GM21447 (cell line): ENCODE data around the gene INO80.
A peak's percentile ranks its signal among the peaks of the same experiment; 100 is the strongest.
"Not testable (repeated sequence)": the region's sequence is repeated elsewhere in the genome, so short reads cannot be mapped to it uniquely, and the experiment has no call there.

Source experiments
- ATAC-seq: cut with Tn5 transposase; IDR thresholded peaks from one replicate; pipeline ENCODE4 v1.9.1; 2021; ENCODE audit not compliant: unreplicated experiment

INO80 gene

DNA sequence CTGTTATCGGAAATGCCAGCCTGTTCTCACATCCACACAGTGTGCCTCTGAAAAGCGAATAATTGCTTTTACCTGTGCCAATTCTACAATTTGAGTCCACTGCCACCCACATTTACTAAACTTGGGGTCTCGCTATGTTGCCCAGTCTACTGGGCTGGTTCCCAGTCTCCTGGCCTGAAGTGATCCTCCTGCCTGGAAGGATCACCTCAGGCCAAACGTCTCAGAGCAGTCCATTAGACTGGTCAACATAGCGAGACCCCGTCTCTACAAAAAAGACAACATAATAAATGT lies 827 bp upstream of the INO80 start:
- ATAC-seq = no peak

GRCh38 chr15:41115652-41116115 lies 396 bp downstream of the INO80 start:
- peak; percentile 47 for ATAC-seq

DNA sequence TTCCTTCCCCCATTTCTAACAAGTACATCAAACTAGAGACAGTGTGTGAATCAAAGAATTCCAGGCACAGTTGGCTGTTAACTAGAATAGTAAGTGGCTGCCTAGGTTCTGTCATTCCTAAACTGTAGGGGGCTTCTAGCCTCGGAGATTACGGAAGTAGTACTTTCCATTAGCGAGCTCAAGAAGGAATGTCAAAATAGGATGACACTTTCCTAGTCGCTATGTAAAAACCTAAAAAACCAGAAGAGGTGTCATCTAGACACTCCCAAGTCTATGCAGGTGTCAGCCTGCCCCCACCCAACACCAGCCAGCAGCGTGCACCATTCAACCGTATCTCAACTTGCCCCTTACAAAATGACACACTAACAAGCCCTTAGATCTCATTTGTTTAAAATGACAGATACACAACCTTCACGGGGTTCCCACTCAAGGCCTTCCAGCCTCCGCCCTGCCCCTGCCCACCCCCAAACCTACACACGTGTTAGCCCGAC lies 874 bp downstream of the INO80 start:
- ATAC-seq = no peak

DNA sequence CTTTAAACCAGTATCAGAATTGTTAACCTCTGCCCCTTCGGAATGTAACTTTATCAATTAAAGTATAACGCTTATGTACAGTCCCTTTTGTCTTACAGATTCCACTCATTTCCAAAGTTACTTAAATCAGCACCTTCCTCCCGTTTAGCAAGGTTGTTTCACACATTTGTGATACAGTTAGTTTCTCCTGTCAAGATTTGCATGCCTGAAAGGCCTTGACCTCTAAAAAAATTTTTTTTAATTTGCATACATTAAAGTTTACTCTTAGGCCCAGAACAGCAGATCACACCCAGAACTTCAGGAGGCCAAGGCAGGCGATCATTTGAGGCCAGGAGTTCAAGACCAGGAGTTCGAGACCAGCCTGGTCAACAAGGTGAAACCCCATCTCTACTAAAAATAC lies 9.1 kb downstream of the INO80 start:
- ATAC-seq = no peak

DNA sequence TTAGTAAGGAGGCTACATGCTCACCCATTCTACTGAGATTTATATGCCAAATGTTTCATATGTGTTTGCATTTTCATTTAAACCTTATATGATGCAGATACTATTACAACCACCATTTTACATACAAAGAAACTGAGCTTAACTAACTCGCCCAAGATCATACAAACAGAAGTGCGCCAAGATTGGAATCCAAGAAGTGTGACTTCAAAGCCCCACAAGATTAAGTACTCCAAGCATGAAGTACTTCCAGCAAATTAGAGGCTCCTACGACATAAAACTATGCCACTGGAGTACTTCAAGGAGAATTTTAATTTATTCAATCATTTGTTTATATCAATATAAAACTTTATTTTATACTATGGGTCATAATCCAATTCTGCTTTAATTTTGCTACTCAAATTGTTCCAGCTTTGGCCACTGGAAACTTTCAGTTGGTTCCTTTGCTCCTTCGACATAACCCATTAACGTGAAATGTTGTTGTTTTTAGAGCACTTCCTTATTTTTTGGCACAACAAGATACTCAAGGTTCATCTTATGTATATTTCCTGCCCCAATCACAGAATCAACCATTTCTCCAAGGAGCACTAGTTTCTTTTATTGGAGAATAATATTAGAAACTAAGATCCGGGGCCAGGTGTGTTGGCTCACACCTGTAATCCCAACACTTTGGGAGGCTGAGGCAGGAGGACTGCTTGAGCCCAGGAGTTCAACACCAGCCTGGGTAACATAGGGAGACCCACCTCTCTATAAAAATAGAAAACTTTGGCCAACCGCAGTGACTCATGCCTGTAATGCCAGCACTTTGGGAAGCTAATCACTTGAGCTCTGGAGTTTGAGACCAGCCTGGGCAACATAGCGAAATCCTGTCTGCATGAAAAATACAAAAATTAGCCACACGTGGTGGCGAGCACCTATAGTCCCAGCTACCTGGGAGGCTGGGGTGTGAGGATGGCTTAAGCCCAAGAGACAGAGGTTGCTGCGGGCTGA lies 10.4 kb downstream of the INO80 start:
- ATAC-seq = no peak

DNA sequence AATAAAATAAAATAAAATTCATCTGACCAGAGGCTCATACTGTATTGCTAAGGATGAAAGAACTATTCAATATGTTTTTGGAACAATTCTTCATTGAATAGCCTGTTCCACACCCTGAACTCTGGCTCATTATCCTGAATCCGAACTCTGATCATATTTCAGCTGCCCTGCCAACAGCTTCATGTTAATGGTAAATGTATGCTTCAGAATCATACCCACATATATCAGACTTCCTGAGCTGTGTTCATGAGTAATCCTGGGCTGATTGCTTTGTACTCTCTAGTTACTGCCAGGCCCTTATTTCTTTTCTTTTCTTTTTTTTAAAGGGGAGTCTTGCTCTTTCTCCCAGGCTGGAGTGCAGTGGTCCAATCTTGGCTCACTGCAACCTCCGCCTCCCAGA lies 11.8 kb downstream of the INO80 start:
- no peak for ATAC-seq

GRCh38 chr15:41102854-41103253 lies 13.2 kb downstream of the INO80 start:
- no peak for ATAC-seq

GRCh38 chr15:41096178-41096577 lies 19.9 kb downstream of the INO80 start:
- ATAC-seq = no peak

DNA sequence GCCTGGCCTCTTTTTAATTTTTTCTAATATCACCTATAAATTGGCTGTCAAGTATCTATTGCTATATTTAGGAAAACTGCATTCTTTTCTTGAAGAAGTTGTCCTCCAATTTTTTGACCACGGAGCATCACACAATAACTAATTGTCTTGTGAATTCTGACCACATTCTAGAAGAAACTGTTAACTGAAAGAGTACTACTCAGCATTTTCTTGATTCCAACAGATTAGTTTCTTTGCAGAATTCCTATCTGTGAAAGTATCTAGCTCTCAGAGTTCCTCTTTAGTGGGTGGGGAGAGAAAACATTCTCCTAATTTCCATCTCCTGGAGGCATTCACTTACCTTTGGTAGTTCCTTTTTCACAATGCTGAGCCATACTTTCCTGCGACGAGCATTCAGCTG lies 31.1 kb downstream of the INO80 start:
- ATAC-seq = no peak

DNA sequence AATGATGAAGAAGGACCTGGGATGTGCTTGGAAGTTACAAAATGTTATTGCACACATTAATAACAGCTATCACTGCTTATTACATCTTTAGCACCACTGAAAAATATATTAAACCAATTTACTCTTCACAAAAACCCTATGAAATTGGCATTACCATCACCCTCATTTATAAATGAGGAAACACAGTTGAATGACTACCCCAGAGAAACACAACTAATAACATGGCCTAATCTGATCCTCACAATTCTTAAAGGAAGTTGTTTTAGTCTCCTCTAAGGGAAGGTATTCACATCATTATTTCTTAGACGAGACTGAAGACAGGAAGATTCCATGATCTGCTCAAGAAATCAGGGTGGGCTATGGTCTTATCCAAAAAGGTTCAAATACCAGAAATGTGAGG lies 35.9 kb downstream of the INO80 start:
- ATAC-seq = no peak

GRCh38 chr15:41079717-41080116 lies 36.4 kb downstream of the INO80 start:
- no peak for ATAC-seq

DNA sequence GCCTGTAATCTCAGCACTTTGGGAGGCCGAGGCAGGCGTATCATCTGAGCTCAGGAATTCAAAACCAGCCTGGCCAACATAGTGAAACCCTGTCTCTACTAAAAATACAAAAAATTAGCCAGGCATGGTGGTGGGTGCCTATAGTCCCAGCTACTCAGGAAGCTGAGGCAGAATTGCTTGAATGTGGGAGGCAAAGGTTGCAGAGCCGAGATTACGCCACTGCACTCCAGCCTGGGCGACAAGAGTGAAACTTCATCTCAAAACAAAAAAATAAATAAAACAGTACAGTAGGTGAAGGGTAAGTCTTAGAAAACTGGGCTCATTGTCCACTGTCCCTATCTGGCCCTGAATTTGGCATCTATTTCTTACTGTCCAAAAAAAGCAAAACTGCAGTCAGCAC lies 37.2 kb downstream of the INO80 start:
- not testable (repeated sequence) for ATAC-seq

DNA sequence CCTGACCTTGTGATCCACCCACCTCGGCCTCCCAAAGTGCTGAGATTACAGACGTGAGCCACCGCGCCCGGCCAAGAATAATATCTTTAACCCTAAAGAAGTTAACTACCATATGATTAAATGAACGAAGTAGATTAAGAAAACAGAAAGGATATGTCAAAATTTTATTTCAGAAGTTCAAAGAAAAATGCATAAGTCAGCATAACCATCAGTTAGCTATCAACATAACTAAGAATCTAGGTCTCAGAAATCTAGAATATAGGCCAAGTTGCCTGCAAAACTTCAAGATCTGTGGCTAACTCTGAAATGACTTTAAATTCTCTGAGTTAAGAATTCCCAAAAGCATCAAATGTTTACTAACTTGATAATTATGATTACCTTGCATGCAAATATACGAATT lies 38.0 kb downstream of the INO80 start:
- no peak for ATAC-seq

- ATAC-seq = no peak
Measured at GRCh38 chr15:41073028-41073427, 43.1 kb downstream of the INO80 start.

DNA sequence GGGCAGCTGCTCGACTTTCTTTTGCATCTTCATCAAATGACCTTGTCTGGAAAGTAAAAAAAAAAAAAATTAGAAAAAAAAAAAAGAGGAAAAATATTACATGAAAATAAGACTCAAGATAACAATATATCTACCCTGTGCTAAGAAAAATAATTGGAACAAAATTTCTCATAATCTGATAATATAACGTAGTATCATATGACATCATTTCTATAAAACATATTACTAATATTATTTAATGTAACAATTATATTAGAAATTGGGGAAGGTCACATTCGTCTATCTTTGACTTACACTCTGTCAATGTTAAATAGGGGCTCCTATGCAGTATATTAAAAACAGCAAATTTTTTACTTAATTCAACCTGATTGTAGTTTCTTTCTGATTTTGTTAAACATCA lies 44.1 kb downstream of the INO80 start:
- no peak for ATAC-seq

- ATAC-seq = no peak
Measured at GRCh38 chr15:41066516-41066915, 49.6 kb downstream of the INO80 start.

DNA sequence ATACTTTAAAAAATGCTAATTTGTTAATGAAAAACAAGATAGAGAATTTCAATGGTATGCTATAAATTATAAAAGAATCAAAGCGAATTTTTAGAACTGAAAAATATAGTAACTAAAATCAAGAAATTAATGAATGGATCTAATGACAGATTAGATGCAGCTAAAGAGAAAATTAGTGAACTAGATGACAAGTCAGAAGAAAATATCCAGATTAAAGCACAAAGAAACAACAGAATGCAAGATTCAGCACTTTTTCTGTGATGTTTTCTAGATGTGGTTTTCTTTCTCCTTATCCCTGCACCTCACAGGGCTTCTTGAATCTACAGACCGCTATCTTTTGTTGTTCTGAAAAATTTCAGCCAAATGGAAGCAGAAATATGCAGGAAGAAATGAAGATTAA lies 54.4 kb downstream of the INO80 start:
- ATAC-seq = no peak

DNA sequence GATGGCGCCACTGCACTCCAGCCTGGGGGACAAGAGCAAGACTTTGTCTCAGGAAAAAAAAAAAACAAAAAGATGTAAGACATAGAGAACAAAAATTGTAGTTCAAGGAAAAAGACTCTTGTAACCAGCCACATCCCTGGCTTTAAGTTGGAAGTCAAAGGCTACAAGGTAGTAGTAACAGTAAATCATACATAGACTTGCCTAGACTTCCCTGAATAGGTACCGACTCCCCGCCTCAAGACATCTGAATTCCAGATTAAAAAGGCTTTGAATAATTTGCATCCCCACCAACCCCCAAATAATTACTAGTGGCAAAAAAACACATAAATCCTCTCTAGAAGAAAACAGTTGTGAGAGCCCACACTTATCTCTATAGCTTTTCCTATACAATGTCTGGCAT lies 55.6 kb downstream of the INO80 start:
- ATAC-seq = no peak

- no peak for ATAC-seq
Measured at GRCh38 chr15:41056810-41057209, 59.3 kb downstream of the INO80 start.

GRCh38 chr15:41055706-41056105 lies 60.4 kb downstream of the INO80 start:
- no peak for ATAC-seq

GRCh38 chr15:41051139-41051538 lies 64.9 kb downstream of the INO80 start:
- no peak for ATAC-seq

GRCh38 chr15:41048852-41049251 lies 67.2 kb downstream of the INO80 start:
- ATAC-seq = no peak

GRCh38 chr15:41048397-41048796 lies 67.7 kb downstream of the INO80 start:
- ATAC-seq = no peak
